GM12891 (cell line): Measurements from ENCODE around the gene ITPR1.

Source experiments
- PAX5 ChIP-seq: IDR thresholded peaks from 2 replicates; pipeline ENCODE4 v1.6.1; 2011; ENCODE audit warnings: low read length, moderate library complexity, mild to moderate bottlenecking; ENCODE audit not compliant: insufficient read depth, severe bottlenecking
- POLR2A ChIP-seq: IDR thresholded peaks from 2 replicates; pipeline ENCODE4 v1.6.1; 2011; ENCODE audit warnings: low read depth, low read length, control low read depth
- POLR2AphosphoS5 ChIP-seq: IDR thresholded peaks from 2 replicates; pipeline ENCODE4 v1.6.1; 2011; ENCODE audit warnings: low read depth, low read length, control low read depth
- POU2F2 ChIP-seq: IDR thresholded peaks from 2 replicates; pipeline ENCODE4 v1.6.1; 2011; ENCODE audit warnings: low read depth, mild to moderate bottlenecking, control low read depth, low read length, moderate library complexity
- SPI1 ChIP-seq: IDR thresholded peaks from 2 replicates; pipeline ENCODE4 v1.6.1; 2011; ENCODE audit warnings: low read depth, low read length, control low read depth
- TAF1 ChIP-seq: IDR thresholded peaks from 2 replicates; pipeline ENCODE4 v1.6.1; 2011; ENCODE audit warnings: low read depth, low read length, control low read depth

DNA sequence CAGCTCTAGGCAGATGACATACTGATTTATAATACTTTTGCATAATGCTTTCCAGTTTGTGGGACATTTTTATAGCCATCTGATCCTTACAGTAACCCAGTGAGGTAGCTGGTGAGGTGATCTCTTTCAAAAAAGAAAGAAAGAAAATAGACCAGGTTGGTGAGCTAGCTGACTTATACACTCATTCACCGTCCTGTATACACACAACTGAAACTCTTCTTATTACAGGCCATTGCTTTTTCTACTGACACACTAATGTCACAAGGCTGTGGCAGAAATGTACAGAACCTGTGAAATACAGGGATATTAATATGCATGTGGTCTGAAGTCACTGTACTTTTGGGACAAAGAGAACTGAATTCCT lies 335.9 kb downstream of the ITPR1 start:
- no peak for TF ChIP-seq POLR2A
- TF ChIP-seq POLR2AphosphoS5 = no peak
- no peak; the same call in 1 of the 2 replicates for TF ChIP-seq TAF1
- no peak for TF ChIP-seq SPI1
- no peak for TF ChIP-seq PAX5
- TF ChIP-seq POU2F2 = peak; percentile 72; the same call in 1 of the 2 replicates
